Peyer's patch (tissue), 4 donors: ENCODE data around the gene ZNF282. TPM values are rescaled to one million over a fixed set of nuclear protein-coding genes. Genes with fewer than 3 reads are reported as not detected.

Source experiments
- DNase-seq, 3 donors: peaks; one replicate each; pipeline ENCODE4 v3.0.0-alpha.2; 2017 to 2019
- H3K27ac ChIP-seq, 4 donors: fragments of 200-600 bp; sonication (generic); one replicate each; pipeline ENCODE4 v1.5.1; 2016 to 2019
- H3K27me3 ChIP-seq, 2 donors: fragments of 200-600 bp; sonication (generic); one replicate each; pipeline ENCODE4 v1.5.1; 2019
- H3K36me3 ChIP-seq, 3 donors: fragments of 200-600 bp; sonication (generic); one replicate each; pipeline ENCODE4 v1.5.1; 2016 to 2019
- H3K4me1 ChIP-seq, 4 donors: fragments of 200-600 bp; sonication (generic); one replicate each; pipeline ENCODE4 v1.5.1; 2016 to 2019
- H3K4me3 ChIP-seq, 4 donors: fragments of 200-600 bp; sonication (generic); 1 replicate in 3 of 4; 2 replicates in 1 of 4; pipeline ENCODE4 v1.5.1; 2016 to 2019; ENCODE audit warnings: mild to moderate bottlenecking in 1 of 4
- H3K9me3 ChIP-seq, 4 donors: fragments of 200-600 bp; sonication (generic); one replicate each; pipeline ENCODE4 v1.5.1; 2016 to 2019; ENCODE audit warnings: mild to moderate bottlenecking in 1 of 4
- CTCF ChIP-seq, 6 experiments: fragments of 450-650 bp in 4 of 6; fragments of 200-600 bp in 2 of 6; sonication (generic) in 1 of 6; IDR thresholded peaks; one replicate each; pipeline ENCODE4 v1.5.1; 2017 to 2019; ENCODE audit warnings: antibody characterized with exemption in 6 of 6, mild to moderate bottlenecking in 3 of 6, moderate library complexity in 1 of 6
- POLR2A ChIP-seq, 2 donors: fragments of 450-650 bp; IDR thresholded peaks; one replicate each; pipeline ENCODE4 v1.5.1; 2017; ENCODE audit warnings: antibody characterized with exemption in 2 of 2, mild to moderate bottlenecking in 2 of 2, moderate library complexity in 2 of 2
- total RNA-seq, 4 donors: library from RNA; depleted of rRNA; stranded (reverse); fragments of >200 nt; gene quantifications; one replicate each; pipeline ENCODE4 v1.1.0, GENCODE V29; 2016

The ZNF282 gene
- total RNA-seq, 4 donors from 2014 or later = 22.8 to 37.3 (median 31.7) TPM

DNA sequence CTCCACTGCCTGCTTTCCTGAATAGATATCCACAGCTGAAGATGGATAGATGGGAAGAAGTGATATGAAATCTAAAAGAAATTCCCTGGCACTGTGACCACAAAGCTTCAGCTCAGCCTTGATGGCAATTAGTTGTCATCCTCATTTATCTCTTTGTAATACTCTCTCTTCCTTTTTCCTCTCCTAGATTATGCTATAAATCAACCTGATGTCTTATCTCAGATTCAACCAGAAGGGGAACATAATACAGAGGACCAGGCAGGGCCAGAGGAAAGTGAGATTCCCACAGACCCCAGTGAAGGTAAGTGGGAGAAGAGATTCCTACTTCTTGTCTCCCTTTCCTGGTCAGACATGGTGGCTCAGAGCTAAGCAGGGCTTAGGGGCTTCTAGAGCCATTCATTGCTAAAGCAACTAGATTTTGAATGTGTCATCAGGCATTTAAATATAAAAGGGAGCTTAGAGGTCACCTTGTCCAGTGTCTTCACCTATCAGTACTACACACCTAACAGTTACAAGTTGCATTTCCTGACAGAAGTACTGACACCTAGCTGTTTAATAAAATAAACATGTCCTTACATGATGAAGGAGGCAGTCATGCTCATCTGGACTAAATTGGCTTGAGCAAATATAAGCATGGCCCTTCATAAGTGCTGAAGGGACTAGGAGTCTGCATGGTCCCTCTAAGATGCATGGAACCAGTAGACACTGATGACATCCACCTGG lies 28.6 kb upstream of the ZNF282 start:
- Histone ChIP-seq H3K27ac (no peak overlapping the region), H3K27me3 (no peaks in the 10 kb centered on the region), H3K4me3 (no peak overlapping the region), H3K36me3 (peaks cover 0 to 66% (median 3%) of the 10 kb centered on the region in 3 donors), H3K4me1 (no peaks in the 10 kb centered on the region), H3K9me3 (no peaks in the 10 kb centered on the region)
- no peak for DNase-seq
- no peak for TF ChIP-seq POLR2A (IDR thresholded peaks at IDR 0.05)
- no peak for TF ChIP-seq CTCF (IDR thresholded peaks at IDR 0.05)

DNA sequence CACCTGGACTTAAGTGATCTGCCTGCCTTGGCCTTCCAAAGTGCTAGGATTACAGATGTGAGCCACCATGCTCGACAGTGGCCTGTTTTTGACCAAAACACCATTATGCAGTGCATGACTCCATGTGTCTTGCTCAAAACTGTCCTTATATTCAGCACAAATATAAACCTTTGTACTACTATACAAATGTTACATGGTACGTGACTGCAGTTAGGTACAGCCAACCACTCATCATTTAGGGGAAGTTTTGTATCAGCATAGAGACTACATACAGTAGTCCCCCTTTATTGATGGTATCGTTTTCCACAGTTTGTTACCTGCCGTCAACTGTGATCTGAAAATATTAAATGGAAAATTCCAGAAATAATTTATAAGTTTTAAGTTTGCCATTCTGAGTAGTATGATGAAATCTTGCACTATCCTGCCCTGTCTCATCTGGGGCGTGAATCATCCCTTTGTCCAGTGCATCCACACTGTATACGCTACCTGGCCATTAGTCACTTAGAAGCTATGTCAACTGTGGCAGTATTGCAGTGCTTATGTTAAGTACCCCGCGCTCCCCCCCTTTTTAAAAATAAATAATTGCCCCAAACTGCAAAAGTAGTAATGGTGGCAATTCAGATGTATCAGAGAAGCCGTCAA lies 23.3 kb upstream of the ZNF282 start:
- Histone ChIP-seq H3K4me3 (no peak overlapping the region), H3K27ac (no peak overlapping the region), H3K4me1 (no peaks in the 10 kb centered on the region), H3K9me3 (no peaks in the 10 kb centered on the region), H3K36me3 (peaks cover 0 to 76% (median 3%) of the 10 kb centered on the region in 3 donors), H3K27me3 (no peaks in the 10 kb centered on the region)
- TF ChIP-seq POLR2A (IDR thresholded peaks at IDR 0.05) (no peak), CTCF (IDR thresholded peaks at IDR 0.05) (no peak)
- DNase-seq = no peak

DNA sequence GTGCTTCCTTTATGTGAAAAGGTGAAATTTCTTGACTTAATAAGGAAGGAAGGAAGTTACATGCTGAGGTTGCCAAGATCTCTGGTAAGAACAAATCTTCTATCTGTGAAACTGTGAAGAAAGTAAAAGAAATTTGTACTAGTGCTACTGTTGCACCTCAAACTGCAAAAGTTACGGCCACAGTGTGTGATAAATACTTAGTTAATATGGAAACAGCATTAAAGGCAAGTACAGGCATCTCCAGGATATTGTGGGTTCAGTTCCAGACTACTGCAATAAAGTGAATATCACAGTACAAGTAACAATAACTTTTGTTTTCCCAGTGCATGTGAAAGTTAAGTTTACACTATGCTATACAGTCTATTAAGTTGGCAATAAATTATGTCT lies 22.8 kb upstream of the ZNF282 start:
- Histone ChIP-seq H3K4me1 (no peaks in the 10 kb centered on the region), H3K4me3 (no peak overlapping the region), H3K27me3 (no peaks in the 10 kb centered on the region), H3K27ac (no peak overlapping the region), H3K36me3 (peaks cover 0 to 77% (median 3%) of the 10 kb centered on the region in 3 donors), H3K9me3 (no peaks in the 10 kb centered on the region)
- DNase-seq = no peak
- TF ChIP-seq CTCF (IDR thresholded peaks at IDR 0.05) = no peak

DNA sequence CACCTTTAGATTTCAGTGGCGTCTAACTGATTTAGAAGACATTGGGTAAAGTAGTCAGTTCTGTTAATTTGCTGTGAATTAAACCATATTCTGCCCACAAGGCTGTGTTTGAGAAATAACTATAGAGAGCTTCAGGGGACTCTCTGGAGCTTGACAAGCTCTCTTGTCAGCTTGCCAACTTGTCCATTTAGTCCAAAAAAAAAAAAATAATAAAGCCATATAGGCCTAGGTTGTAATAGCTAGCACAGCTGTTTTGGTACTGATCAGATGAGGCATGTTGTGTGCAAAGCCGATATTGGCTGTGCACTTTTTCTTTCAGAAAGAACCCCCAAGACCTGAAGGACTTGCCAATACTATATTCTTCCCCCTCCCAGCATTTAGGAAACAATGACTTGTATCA lies 20.2 kb upstream of the ZNF282 start:
- no peaks in the 10 kb centered on the region for H3K4me1 ChIP-seq
- H3K9me3 ChIP-seq = no peaks in the 10 kb centered on the region
- no peak overlapping the region for H3K27ac ChIP-seq
- H3K36me3 ChIP-seq = peaks cover 0 to 77% (median 0%) of the 10 kb centered on the region in 3 donors
- TF ChIP-seq POLR2A (IDR thresholded peaks at IDR 0.05) = no peak
- no peak for TF ChIP-seq CTCF (IDR thresholded peaks at IDR 0.05)
- no peak for DNase-seq
- no peaks in the 10 kb centered on the region for H3K27me3 ChIP-seq
- H3K4me3 ChIP-seq = no peak overlapping the region

GRCh38 chr7:149179241-149179640 lies 16.1 kb upstream of the ZNF282 start:
- Histone ChIP-seq H3K4me1 (no peaks in the 10 kb centered on the region), H3K9me3 (no peaks in the 10 kb centered on the region), H3K4me3 (no peak overlapping the region), H3K27me3 (no peaks in the 10 kb centered on the region), H3K27ac (no peak overlapping the region), H3K36me3 (peaks cover 0 to 73% (median 0%) of the 10 kb centered on the region in 3 donors)
- TF ChIP-seq CTCF (IDR thresholded peaks at IDR 0.05) = no peak
- no peak for TF ChIP-seq POLR2A (IDR thresholded peaks at IDR 0.05)
- no peak for DNase-seq
